ENCODE measurements around the gene PRPF38B. TPM values are rescaled to one million over a fixed set of nuclear protein-coding genes. Genes with fewer than 3 reads are reported as not detected.

PRPF38B gene
- total and polyA plus RNA-seq, 2 of the 8 experiments (the other 6 are each of a cell fraction or from before 2014, with no cell fraction given), result 16.6 to 50.6 TPM

- Histone ChIP-seq H2AFZ (ENCODE audit: low read length) (no peak overlapping the region), H2BK15ac (ENCODE audit: low read length) (no peak overlapping the region), H3K27ac (ENCODE audit: low read depth, low read length) (no peak overlapping the region), H3K79me2 (ENCODE audit: control insufficient read depth in 1 of 2, insufficient read depth in 2 of 2, low read length in 2 of 2) (peaks cover 0 to 11% of the 10 kb centered on the region in 2 experiments; a peak in 2 of 4 replicates), H3K27me3 (replicated peaks in 1 of 4; ENCODE audit: control insufficient read depth in 3 of 4, extremely low read depth in 1 of 4, insufficient read depth in 3 of 4, low read length in 3 of 4) (no peaks in the 10 kb centered on the region; a peak in 1 of 7 replicates), H3K9ac (replicated peaks in 1 of 4; ENCODE audit: extremely low read depth in 1 of 4, low read depth in 3 of 4, low read length in 3 of 4) (no peak overlapping the region), H3K9me3 (ENCODE audit: insufficient read depth in 2 of 2, low read depth in 1 of 2, low read length in 1 of 2) (no peaks in the 10 kb centered on the region), H4K20me1 (replicated peaks in 1 of 2; ENCODE audit: control insufficient read depth in 1 of 2, insufficient read depth in 2 of 2, low read length in 2 of 2) (no peaks in the 10 kb centered on the region), H3K4me3 (ENCODE audit: extremely low read depth in 1 of 4, insufficient read depth in 2 of 4, low read depth in 3 of 4, low read length in 4 of 4) (no peak overlapping the region), H3K23me2 (ENCODE audit: low read depth, low read length) (peaks cover 4% of the 10 kb centered on the region; the same call in 1 of the 2 replicates), H3K18ac (ENCODE audit: extremely low read depth, low read length) (no peak overlapping the region), H3K4ac (replicated peaks; ENCODE audit: insufficient read length, low read depth, low read length) (no peak overlapping the region), H2BK5ac (ENCODE audit: low read depth, low read length) (no peak overlapping the region), H3K4me1 (replicated peaks in 1 of 4; ENCODE audit: control insufficient read depth in 3 of 4, insufficient read depth in 4 of 4, low read length in 3 of 4) (peaks cover 2 to 11% (median 5%) of the 10 kb centered on the region in 4 experiments; a peak in 5 of 7 replicates), H3K56ac (replicated peaks; ENCODE audit: insufficient read length, low read depth, low read length) (no peak overlapping the region), H3K79me1 (ENCODE audit: low read depth, low read length) (no peaks in the 10 kb centered on the region), H3K36me3 (ENCODE audit: control insufficient read depth in 2 of 4, insufficient read depth in 4 of 4, low read length in 3 of 4) (no peaks in the 10 kb centered on the region), H4K8ac (ENCODE audit: extremely low read depth, insufficient read depth, low read length) (no peak overlapping the region), H2BK12ac (ENCODE audit: low read depth, low read length) (no peak overlapping the region), H2BK120ac (replicated peaks; ENCODE audit: low read depth, low read length) (no peak overlapping the region), H4K5ac (ENCODE audit: insufficient read length, low read depth, low read length) (no peak overlapping the region), H2AK5ac (ENCODE audit: low read depth, low read length) (no peak overlapping the region), H2BK20ac (ENCODE audit: low read length) (no peak overlapping the region), H3K4me2 (ENCODE audit: insufficient read depth in 1 of 2, low read depth in 2 of 2, low read length in 2 of 2) (no peak overlapping the region), H3K23ac (ENCODE audit: insufficient read length) (no peak overlapping the region), H3K14ac (ENCODE audit: insufficient read length) (no peak overlapping the region), H4K91ac (replicated peaks; ENCODE audit: insufficient read length, low read length) (no peak overlapping the region)
- no peak for FAIRE-seq
- DNase-seq (ENCODE audit: low read depth in 1 of 2, low spot score in 2 of 2), result no peak
- TF ChIP-seq CTCF (IDR thresholded peaks at IDR 0.05; ENCODE audit: control extremely low read depth in 1 of 3, insufficient read depth in 1 of 3, low read depth in 1 of 3, low read length in 3 of 3) (no peak), CHD2 (IDR thresholded peaks at IDR 0.05; ENCODE audit: low read length) (no peak), SP4 (IDR thresholded peaks at IDR 0.05; ENCODE audit: low read length) (no peak), E2F6 (IDR thresholded peaks at IDR 0.05) (no peak), JUND (IDR thresholded peaks at IDR 0.05; ENCODE audit: low read length) (no peak)
- POLR2A ChIA-PET (ENCODE audit: partially characterized antibody), result interaction anchor here (1.7 kb wide), 1 partner anchor 16 kb away, joined by 8 read pairs; no protein-coding TSS in a partner anchor
- CTCF ChIA-PET (ENCODE audit: partially characterized antibody), result no interaction called here
- 82% methylated on average over 2 of the region's 2 CpGs; no CpG with 5 or more reads in 1 of the 2 experiments for WGBS, 2 experiments (ENCODE audit: extremely low coverage in 1 of 2, insufficient coverage in 1 of 2, insufficient read length in 1 of 2, insufficient replicate concordance in 2 of 2, low coverage in 1 of 2, low lambda C conversion rate in 2 of 2, missing lambda C conversion rate in 1 of 2)
Observed at GRCh38 chr1:108686614-108687313, 5.3 kb upstream of the PRPF38B start.

All from H1 (cell line).